Measurements from ENCODE around the gene MAPK1.

The MAPK1 gene

DNA sequence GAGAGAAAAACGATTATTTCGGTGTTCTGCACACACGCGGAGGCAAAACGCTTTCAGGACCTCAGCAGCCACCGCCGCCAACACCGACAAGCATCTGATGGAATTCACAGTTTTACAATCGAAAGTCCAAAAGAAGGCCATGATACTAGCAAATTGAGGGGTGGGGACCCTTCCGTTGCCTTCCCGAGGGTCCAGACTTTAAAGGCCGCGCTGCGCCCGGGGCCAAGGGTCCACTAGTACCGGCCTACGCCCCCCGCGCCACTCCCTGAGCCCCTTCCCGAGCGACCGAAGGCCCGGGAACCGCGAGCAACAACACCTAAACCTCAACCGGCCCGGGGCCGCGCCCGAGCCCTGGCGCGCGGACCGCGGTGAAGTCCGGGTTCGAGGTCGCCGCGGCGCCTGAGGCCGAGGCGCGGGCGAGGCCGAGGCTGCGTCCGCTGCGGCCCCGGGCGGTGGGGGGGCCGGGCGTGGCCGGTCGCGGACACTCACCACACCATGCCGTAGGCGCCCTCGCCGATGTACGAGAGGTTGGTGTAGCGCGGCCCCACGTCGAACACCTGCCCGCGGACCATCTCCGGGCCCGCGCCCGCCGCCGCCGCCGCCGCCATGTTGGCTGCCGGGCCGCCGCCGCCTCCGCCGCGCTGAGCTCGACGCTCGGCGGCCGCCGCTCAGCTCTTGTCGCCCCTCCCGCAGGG is 465 bp downstream of the MAPK1 start:
- DNase-seq (ENCODE audit: low spot score in 2 of 2) (peak; percentile 10 to 15), ATAC-seq (ENCODE audit: low read depth) (peak; percentile 12)
- H3K4me3 Mint-ChIP-seq: peak overlapping the region; percentile 96
- H3K27ac Mint-ChIP-seq: peak overlapping the region; percentile 99
- peaks cover 3% of the 10 kb centered on the region for H3K9me3 Mint-ChIP-seq
- no peaks in the 10 kb centered on the region for H3K27me3 Mint-ChIP-seq
- peaks cover 5% of the 10 kb centered on the region for H3K36me3 Mint-ChIP-seq
- H3K4me1 Mint-ChIP-seq: peaks cover 35% of the 10 kb centered on the region

DNA sequence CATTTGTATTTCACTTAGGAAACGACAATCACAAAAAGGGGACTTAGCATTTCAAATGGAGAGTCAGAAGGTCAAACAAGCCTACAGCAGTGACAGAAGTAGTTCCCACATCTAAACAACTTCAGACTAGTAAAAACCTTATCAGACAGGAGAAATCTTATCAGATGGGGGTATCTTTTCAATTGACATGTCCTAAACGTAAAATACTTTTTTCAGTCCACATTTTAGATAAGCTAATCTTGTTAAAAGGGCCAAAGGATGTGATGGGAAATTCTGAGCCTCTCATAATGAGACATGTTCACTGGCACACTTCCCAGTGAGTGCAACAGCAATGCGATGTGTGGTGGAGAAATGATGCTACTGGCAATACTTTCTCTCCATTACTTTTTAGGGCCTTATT is 2.4 kb downstream of the MAPK1 start:
- ATAC-seq (ENCODE audit: low read depth): no peak
- peaks cover 3% of the 10 kb centered on the region for H3K9me3 Mint-ChIP-seq
- peaks cover 50% of the 10 kb centered on the region for H3K4me1 Mint-ChIP-seq
- H3K4me3 Mint-ChIP-seq: no peak overlapping the region
- peak overlapping the region; percentile 43 for H3K27ac Mint-ChIP-seq
- H3K36me3 Mint-ChIP-seq: peaks cover 5% of the 10 kb centered on the region
- DNase-seq (ENCODE audit: low spot score in 2 of 2): no peak
- H3K27me3 Mint-ChIP-seq: no peaks in the 10 kb centered on the region

DNA sequence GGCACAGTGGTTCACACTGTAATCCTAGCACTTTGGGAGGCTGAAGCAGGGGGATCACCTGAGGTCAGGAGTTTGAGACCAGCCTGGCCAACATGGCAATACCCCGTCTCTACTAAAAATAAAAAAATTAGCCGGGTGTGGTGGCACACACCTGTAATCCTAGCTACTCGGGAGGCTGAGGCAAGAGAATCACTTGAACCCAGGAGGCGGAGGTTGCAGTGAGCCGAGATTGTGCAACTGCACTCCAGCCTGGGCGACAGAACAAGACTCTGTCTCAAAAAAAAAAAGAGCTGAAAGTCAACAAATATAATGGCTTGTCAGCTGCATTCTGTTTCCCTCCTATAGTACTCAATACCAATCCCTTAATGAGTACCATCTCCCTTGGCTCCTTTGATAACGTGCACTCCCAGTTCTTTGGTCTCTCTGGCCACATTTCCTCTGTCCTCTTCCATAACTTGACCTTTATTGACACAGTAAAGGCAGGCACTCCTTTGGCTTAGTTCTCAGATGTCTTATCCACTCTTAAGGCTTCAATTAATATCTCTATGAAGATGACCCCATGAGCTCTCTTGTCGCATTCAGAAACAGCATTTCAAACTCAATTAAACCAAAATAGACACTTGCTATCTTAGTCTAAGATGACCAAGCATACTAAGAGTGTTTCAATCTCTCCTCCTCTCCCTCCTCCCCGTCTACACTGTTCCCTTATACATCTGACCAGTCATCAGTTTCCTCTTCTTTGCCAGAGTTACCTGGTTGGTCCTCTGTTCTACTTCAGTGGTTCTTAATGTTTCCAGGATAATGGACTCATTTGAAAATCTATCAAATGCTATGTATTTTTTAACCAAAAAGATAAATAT is 4.8 kb downstream of the MAPK1 start:
- Mint-ChIP-seq H3K27me3 (no peaks in the 10 kb centered on the region), H3K9me3 (no peaks in the 10 kb centered on the region), H3K27ac (no peak overlapping the region), H3K4me3 (no peak overlapping the region), H3K36me3 (peaks cover 4% of the 10 kb centered on the region), H3K4me1 (peaks cover 61% of the 10 kb centered on the region)
- ATAC-seq (ENCODE audit: low read depth): no peak
- no peak for DNase-seq (ENCODE audit: low spot score in 2 of 2)

DNA sequence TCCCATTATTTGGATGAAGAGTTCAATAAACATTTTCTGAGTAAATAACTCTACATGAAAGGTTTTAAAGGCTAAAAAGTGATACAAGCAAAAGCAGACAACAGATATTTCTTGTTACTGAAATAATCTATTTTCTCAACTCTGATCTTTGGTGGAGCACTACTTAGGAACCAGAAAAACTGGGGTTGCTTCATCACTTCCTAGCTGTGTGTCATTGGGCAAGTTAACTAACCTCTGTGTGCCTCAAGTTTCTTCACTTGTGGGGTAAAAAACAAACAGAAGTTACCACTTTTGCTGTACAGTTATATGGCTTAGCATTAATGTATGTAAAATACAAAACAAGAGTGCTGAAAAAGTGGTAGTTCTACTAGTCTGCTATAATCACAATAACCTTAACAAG is 5.6 kb downstream of the MAPK1 start:
- H3K27ac Mint-ChIP-seq: peak overlapping the region; percentile 86
- ATAC-seq (ENCODE audit: low read depth) (no peak), DNase-seq (ENCODE audit: low spot score in 2 of 2) (no peak)
- no peaks in the 10 kb centered on the region for H3K9me3 Mint-ChIP-seq
- no peaks in the 10 kb centered on the region for H3K27me3 Mint-ChIP-seq
- peaks cover 4% of the 10 kb centered on the region for H3K36me3 Mint-ChIP-seq
- peaks cover 67% of the 10 kb centered on the region for H3K4me1 Mint-ChIP-seq
- H3K4me3 Mint-ChIP-seq: no peak overlapping the region

DNA sequence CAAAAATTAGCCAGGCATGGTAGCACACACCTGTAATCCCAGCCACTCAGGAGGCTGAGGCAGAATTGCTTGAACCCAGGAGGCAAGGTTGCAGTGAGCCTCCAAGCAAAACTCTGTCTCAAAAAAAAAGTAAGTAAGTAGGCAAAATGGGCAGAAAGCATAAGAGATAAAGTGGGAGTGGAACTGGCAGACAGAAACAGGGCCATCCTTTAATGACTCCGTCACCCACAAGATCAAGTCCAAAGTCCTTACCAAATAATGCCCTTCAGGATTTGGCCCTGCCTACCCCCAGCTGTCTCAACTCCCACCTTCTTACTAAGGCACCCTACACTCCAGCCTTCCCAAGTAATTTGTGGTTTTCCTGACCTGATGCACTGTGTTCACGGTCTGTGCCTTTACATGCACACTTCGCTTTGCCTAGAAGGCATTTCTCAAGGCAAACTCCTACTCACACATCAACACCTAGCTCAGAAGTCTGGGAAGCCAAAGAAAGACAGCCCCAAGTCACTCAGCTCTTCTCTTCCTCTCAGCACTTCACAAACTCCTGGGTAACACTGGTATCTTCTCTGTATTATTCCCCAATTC is 6.1 kb downstream of the MAPK1 start:
- no peaks in the 10 kb centered on the region for H3K27me3 Mint-ChIP-seq
- H3K27ac Mint-ChIP-seq: peak overlapping the region; percentile 86
- H3K36me3 Mint-ChIP-seq: peaks cover 4% of the 10 kb centered on the region
- peaks cover 69% of the 10 kb centered on the region for H3K4me1 Mint-ChIP-seq
- no peak for DNase-seq (ENCODE audit: low spot score in 2 of 2)
- no peak for ATAC-seq (ENCODE audit: low read depth)
- no peaks in the 10 kb centered on the region for H3K9me3 Mint-ChIP-seq
- no peak overlapping the region for H3K4me3 Mint-ChIP-seq

DNA sequence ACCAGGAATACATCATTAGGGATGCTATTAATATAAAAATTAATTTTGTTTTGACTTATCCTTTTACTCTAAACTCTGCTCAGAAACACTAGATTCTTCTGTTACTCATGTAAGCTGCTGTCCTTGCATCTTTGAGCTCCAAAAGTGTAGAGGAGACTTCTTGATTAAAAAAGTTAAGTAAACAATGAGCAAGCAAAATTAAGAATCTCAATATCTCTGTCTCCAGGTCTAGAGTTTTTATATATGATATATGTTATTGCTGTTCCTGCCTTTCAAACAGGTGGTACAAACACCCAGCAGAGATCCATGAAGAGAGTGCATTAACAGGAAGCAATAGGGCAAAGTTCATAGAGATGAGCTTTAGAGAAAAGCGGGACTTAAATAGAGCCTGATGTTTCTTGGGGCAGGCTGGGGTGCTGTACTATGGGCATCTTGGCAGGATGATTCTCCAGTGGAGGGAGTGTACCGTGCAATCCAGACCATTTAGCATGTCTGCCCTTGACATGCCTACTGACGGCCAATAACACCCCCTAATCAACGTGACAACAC is 6.9 kb downstream of the MAPK1 start:
- Mint-ChIP-seq H3K4me1 (peaks cover 72% of the 10 kb centered on the region), H3K4me3 (no peak overlapping the region), H3K9me3 (no peaks in the 10 kb centered on the region), H3K36me3 (peaks cover 4% of the 10 kb centered on the region), H3K27me3 (no peaks in the 10 kb centered on the region), H3K27ac (peak overlapping the region; percentile 86)
- ATAC-seq (ENCODE audit: low read depth) (no peak), DNase-seq (ENCODE audit: low spot score in 2 of 2) (no peak)

DNA sequence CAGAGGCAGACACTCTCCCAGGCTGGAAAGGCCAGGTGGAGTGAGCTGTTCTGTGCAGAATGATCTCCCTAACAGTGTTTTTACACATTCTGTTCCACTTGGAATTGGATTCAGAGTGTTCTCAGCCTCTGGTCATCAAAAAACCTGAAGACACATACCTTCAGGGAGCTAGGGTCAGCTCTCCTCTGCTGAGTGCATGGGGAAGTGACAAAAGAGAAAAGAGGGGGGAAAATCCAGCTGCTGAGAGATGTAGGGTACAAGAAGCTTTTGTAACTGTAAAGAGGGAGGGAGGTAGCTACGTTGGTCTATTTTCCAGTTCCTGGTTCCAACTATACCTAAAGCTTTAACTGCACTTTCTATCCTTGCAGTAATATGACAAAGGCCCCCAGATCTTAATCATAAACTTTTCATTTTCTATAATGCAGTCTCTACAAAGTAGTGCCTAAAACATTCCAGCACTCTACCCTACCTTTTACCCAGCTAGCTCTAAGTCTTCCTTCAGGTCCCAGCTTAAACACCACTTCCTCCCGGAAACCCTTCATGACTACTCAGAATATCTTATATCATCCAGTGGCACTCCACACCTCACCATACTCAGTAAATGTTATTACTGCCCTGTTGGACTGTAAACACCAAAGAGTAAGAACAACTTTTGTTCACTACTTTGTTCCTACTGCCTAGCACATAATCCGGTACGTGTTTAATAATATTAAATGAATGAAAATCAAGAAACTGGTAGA is 9.2 kb downstream of the MAPK1 start:
- no peak overlapping the region for H3K4me3 Mint-ChIP-seq
- no peaks in the 10 kb centered on the region for H3K27me3 Mint-ChIP-seq
- no peak for DNase-seq (ENCODE audit: low spot score in 2 of 2)
- peaks cover 68% of the 10 kb centered on the region for H3K4me1 Mint-ChIP-seq
- H3K27ac Mint-ChIP-seq: peak overlapping the region; percentile 81
- peak; percentile 18 for ATAC-seq (ENCODE audit: low read depth)
- H3K9me3 Mint-ChIP-seq: no peaks in the 10 kb centered on the region
- peaks cover 6% of the 10 kb centered on the region for H3K36me3 Mint-ChIP-seq

DNA sequence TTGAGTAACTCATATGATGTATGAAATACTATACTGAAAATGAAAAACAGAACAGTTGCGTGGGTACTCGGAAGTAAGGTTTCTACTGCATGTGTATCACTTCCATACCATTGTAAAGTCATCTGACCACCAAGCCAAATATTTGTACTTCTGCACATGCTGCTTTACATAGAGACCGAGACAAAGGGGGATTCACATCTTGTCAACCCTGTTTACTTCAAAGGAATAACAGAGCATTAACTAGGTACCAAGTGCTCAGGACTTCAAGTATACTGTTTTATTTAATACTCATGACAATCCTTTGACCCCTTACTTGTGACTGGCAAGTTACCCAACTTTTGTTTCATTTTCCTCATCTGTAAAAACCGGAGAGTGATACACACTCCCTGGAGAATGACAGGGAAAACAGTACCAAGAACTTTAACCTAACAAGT is 9.9 kb downstream of the MAPK1 start:
- ATAC-seq (ENCODE audit: low read depth) (peak; percentile 89), DNase-seq (ENCODE audit: low spot score in 2 of 2) (peak in 1 of 2 donors; percentile 18)
- Mint-ChIP-seq H3K4me3 (no peak overlapping the region), H3K9me3 (no peaks in the 10 kb centered on the region), H3K36me3 (peaks cover 7% of the 10 kb centered on the region), H3K27ac (peak overlapping the region; percentile 81), H3K4me1 (peaks cover 64% of the 10 kb centered on the region), H3K27me3 (no peaks in the 10 kb centered on the region)

DNA sequence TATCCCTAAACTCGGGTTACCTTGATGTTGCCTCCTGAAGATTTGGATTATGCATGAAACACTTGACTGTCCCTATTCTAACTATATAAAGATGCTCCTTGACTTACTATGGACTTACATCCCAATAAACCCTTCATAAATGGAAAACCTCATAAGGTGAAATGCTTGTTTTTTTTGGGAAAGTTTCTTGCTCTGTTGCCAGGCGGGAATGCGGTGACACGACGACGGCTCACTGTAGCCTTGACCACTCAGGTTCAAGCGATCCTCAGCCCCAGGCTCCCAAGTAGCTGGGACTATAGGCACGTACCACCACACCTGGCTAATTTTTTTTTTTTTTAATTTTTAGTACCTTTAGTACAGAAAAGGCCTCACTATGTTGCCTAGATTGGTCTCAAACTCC is 10.6 kb downstream of the MAPK1 start:
- H3K9me3 Mint-ChIP-seq: no peaks in the 10 kb centered on the region
- H3K4me1 Mint-ChIP-seq: peaks cover 63% of the 10 kb centered on the region
- no peak for DNase-seq (ENCODE audit: low spot score in 2 of 2)
- no peaks in the 10 kb centered on the region for H3K27me3 Mint-ChIP-seq
- H3K36me3 Mint-ChIP-seq: peaks cover 11% of the 10 kb centered on the region
- peak overlapping the region; percentile 81 for H3K27ac Mint-ChIP-seq
- ATAC-seq (ENCODE audit: low read depth): no peak
- no peak overlapping the region for H3K4me3 Mint-ChIP-seq

DNA sequence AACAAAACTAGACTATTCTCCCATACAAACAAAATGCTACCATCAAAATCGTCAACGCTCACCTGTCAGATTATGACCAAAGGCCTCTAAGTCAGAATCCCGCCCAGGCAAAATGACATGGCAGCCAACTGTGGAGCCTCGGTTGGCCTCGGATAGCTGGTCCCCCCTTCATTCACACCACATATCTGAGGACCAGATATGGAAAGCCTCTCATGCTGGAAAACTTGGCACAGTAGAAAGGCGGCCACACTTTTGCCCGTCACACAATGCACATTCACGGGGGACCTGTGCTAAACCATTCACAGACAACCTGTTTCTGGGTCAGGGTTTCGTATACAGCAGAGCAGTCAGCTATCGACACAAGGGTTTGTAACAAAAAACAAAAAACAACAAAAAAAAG is 11.2 kb downstream of the MAPK1 start:
- ATAC-seq (ENCODE audit: low read depth) (no peak), DNase-seq (ENCODE audit: low spot score in 2 of 2) (no peak)
- H3K4me1 Mint-ChIP-seq: peaks cover 56% of the 10 kb centered on the region
- no peaks in the 10 kb centered on the region for H3K9me3 Mint-ChIP-seq
- H3K36me3 Mint-ChIP-seq: peaks cover 11% of the 10 kb centered on the region
- peak overlapping the region; percentile 60 for H3K27ac Mint-ChIP-seq
- no peaks in the 10 kb centered on the region for H3K27me3 Mint-ChIP-seq
- no peak overlapping the region for H3K4me3 Mint-ChIP-seq

DNA sequence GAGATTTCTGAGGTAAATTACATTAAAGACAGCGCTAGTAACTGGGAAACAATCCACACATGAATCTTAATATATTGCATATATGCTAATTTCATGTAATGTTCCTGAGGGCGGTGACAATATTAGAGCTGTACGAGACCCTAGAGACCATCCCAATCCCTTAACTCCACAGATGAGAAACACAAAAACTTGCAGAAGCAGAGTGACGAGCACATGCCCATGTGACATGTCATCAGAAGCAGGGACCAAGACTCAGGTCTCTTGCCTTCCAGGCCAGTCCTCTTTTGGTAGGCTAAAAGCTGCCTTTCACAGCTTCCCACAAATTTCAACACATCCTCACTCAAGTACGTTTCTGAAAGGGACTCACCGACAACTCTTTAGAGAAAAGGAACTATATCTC is 11.8 kb downstream of the MAPK1 start:
- Mint-ChIP-seq H3K4me1 (peaks cover 53% of the 10 kb centered on the region), H3K27me3 (no peaks in the 10 kb centered on the region), H3K4me3 (no peak overlapping the region), H3K36me3 (peaks cover 11% of the 10 kb centered on the region), H3K27ac (peak overlapping the region; percentile 60), H3K9me3 (no peaks in the 10 kb centered on the region)
- no peak for DNase-seq (ENCODE audit: low spot score in 2 of 2)
- ATAC-seq (ENCODE audit: low read depth): no peak

DNA sequence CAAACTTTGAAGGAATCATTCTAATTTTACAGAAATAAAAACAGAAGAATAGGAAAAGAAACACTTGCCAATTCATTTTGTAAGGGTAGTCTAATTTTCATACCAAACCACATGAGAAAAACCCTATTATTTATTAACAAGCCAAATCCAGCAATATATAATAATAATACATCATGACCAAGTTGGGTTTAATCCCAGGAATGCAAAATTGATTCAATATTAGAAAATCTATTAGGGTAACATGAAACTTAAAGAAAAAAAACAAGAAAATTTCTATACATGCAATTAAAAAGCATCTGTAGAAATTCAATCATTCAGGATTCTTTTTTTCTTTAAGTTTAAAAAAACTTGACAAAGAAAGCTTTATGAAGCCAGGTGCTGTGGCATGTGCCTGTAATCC is 16.8 kb downstream of the MAPK1 start:
- Mint-ChIP-seq H3K27ac (no peak overlapping the region), H3K9me3 (no peaks in the 10 kb centered on the region), H3K4me3 (no peak overlapping the region), H3K36me3 (peaks cover 15% of the 10 kb centered on the region), H3K4me1 (peaks cover 31% of the 10 kb centered on the region), H3K27me3 (no peaks in the 10 kb centered on the region)
- ATAC-seq (ENCODE audit: low read depth) (no peak), DNase-seq (ENCODE audit: low spot score in 2 of 2) (no peak)

DNA sequence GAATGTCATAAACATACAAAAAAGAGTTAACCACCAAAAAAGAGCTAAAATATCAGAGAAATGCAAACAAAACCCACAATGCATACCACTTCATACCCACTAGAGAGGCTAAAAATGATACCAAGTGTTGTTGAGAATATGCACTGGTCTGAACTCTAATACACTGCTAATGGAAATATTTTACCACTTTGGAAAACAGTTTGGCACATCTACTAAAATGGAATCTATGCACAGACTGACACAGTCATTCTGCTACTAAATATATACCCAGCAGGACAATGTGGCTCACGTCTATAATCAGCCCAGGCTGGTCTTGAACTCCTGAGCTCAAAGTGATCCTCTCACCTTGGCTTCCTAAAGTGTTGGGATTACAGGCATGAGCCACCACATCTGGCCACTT is 18.0 kb downstream of the MAPK1 start:
- Mint-ChIP-seq H3K4me3 (no peak overlapping the region), H3K27me3 (no peaks in the 10 kb centered on the region), H3K27ac (peak overlapping the region; percentile 69), H3K4me1 (peaks cover 30% of the 10 kb centered on the region), H3K36me3 (peaks cover 18% of the 10 kb centered on the region), H3K9me3 (no peaks in the 10 kb centered on the region)
- ATAC-seq (ENCODE audit: low read depth) (no peak), DNase-seq (ENCODE audit: low spot score in 2 of 2) (no peak)
